Heart left ventricle (tissue), 13 donors: ENCODE measurements around the gene LUZP2.

Experiments used
- POLR2A ChIP-seq, 2 donors: fragments of 450-650 bp; IDR thresholded peaks; one replicate each; pipeline ENCODE4 v1.6.1; 2017; ENCODE audit warnings: antibody characterized with exemption in 2 of 2, mild to moderate bottlenecking in 2 of 2, moderate library complexity in 2 of 2
- TF ChIP-seq, protein P1 (sequence below), 12 donors: fragments of 200-600 bp; sonication (generic) in 4 of 12; IDR thresholded peaks; one replicate each; pipeline versions ENCODE4 v1.5.0 to v1.8.0; 2018 to 2022; ENCODE audit warnings: antibody characterized with exemption in 12 of 12, mild to moderate bottlenecking in 5 of 12
- donor health status: ischemic (EF 13 %, LVEDD 7.1; RV severe dilation, severe dysfunction).
- donor health status: DM: no; HTN: yes; CAD: no.
- donor health status: DM: no; HTN: no; CAD: no.
- donor health status: ischemic (EF 25% LVEDD 6.9; RV normal size, moderate dysfunction).
- donor health status: ischemic (EF 25% LVEDD 5.7; RV mildly dilated, moderate dysfunction).
- donor health status: ischemic (EF 35%, LVEDD 5.7; RV mildly dilated, moderate dysfunction).
- donor health status: nonischemic (EF 11% LVEDD 7.7; RV severe dilation, severe dysfunction).
- donor health status: DM: yes; HTN: yes; CAD: no.
- donor health status: PGD.
- donor health status: ischemic (EF 29% LVEDD 5.4; RV normal size, mild dysfunction).
- donor health status: nonischemic (EF 23%, LVEDD 6.1; RV moderate dilation, normal function).

DNA sequence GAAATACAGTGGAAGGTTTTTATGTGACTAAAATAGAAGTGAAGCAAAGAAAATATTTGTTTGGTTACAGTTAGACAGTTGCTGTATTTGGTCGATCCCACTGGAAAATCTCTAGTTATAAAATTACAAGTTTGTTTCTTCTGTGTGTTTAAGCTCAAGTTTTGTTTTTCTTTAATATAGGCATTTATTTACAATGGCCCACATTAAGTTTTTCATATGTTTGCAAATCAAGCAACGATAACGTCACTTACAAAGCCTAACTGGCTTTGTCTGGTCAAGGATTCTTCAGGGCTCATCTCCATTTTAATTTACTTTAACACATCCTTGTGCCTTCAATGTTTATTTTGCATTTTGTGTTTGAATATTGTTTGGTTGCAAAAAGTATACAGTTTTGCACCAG, 270.6 kb downstream of the LUZP2 start:
- TF ChIP-seq, protein P1, sequence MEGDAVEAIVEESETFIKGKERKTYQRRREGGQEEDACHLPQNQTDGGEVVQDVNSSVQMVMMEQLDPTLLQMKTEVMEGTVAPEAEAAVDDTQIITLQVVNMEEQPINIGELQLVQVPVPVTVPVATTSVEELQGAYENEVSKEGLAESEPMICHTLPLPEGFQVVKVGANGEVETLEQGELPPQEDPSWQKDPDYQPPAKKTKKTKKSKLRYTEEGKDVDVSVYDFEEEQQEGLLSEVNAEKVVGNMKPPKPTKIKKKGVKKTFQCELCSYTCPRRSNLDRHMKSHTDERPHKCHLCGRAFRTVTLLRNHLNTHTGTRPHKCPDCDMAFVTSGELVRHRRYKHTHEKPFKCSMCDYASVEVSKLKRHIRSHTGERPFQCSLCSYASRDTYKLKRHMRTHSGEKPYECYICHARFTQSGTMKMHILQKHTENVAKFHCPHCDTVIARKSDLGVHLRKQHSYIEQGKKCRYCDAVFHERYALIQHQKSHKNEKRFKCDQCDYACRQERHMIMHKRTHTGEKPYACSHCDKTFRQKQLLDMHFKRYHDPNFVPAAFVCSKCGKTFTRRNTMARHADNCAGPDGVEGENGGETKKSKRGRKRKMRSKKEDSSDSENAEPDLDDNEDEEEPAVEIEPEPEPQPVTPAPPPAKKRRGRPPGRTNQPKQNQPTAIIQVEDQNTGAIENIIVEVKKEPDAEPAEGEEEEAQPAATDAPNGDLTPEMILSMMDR (IDR thresholded peaks at IDR 0.05): no peak
- no peak for TF ChIP-seq POLR2A (IDR thresholded peaks at IDR 0.05)
